Liver (tissue), 3 donors: ENCODE data around the gene PLEKHA7.

Experiments
- GABPA ChIP-seq, 2 donors: IDR thresholded peaks in 1 of 2; conservative IDR thresholded peaks in 1 of 2; 2 replicates each; pipeline ENCODE4 v1.6.1; 2016; ENCODE audit warnings: antibody characterized with exemption in 2 of 2, mild to moderate bottlenecking in 1 of 2, moderate library complexity in 1 of 2
- JUND ChIP-seq, 2 donors: IDR thresholded peaks; 2 replicates each; pipeline ENCODE4 v1.6.1; 2016; ENCODE audit warnings: antibody characterized with exemption in 2 of 2
- RAD21 ChIP-seq, 2 donors: IDR thresholded peaks; 2 replicates each; pipeline ENCODE4 v1.6.1; 2016; ENCODE audit warnings: antibody characterized with exemption in 2 of 2, mild to moderate bottlenecking in 2 of 2
- SP1 ChIP-seq: IDR thresholded peaks from 2 replicates; pipeline ENCODE4 v1.6.1; 2018; ENCODE audit warnings: antibody characterized with exemption, mild to moderate bottlenecking
- TAF1 ChIP-seq: conservative IDR thresholded peaks from 2 replicates; pipeline ENCODE4 v1.6.1; 2016; ENCODE audit warnings: antibody characterized with exemption, mild to moderate bottlenecking
- YY1 ChIP-seq: IDR thresholded peaks from 2 replicates; pipeline ENCODE4 v1.6.1; 2016; ENCODE audit warnings: antibody characterized with exemption, mild to moderate bottlenecking
- TF ChIP-seq, protein P1 (sequence below): fragments of 150-350 bp; IDR thresholded peaks from 2 replicates; pipeline ENCODE4 v1.5.1; 2017; ENCODE audit warnings: improper control_type of control experiment, low read depth, low read length; ENCODE audit not compliant: missing input control
- TF ChIP-seq, protein P2 (sequence below): IDR thresholded peaks from 2 replicates; pipeline ENCODE4 v1.6.1; 2016; ENCODE audit warnings: antibody characterized with exemption
- TF ChIP-seq, protein P3 (sequence below): IDR thresholded peaks from 2 replicates; pipeline ENCODE4 v1.6.1; 2016; ENCODE audit warnings: antibody characterized with exemption, mild to moderate bottlenecking
- TF ChIP-seq, protein P4 (sequence below): IDR thresholded peaks from 2 replicates; pipeline ENCODE4 v1.6.1; 2016; ENCODE audit warnings: antibody characterized with exemption
- donor health status: healthy.
- donor health status: healthy.

DNA sequence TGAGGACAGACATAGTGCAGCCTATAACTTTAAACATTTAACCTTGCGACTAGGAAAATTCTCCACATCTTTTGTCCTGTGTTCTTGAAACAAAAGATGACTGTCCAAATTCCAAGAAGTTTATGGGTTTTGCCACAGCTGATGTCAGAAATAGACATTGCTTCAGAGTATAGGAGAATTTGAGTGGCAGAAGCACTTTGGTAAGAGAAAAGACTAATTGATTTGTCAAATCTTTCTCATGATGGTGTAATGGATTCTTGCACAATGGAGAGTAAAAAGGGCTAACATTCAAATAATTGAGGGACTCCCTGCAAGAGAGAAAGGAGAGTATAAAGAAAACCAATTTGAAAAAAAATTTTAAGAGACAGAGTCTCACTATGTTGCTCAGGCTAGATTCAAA lies 250.5 kb downstream of the PLEKHA7 start:
- TF ChIP-seq, protein P1, sequence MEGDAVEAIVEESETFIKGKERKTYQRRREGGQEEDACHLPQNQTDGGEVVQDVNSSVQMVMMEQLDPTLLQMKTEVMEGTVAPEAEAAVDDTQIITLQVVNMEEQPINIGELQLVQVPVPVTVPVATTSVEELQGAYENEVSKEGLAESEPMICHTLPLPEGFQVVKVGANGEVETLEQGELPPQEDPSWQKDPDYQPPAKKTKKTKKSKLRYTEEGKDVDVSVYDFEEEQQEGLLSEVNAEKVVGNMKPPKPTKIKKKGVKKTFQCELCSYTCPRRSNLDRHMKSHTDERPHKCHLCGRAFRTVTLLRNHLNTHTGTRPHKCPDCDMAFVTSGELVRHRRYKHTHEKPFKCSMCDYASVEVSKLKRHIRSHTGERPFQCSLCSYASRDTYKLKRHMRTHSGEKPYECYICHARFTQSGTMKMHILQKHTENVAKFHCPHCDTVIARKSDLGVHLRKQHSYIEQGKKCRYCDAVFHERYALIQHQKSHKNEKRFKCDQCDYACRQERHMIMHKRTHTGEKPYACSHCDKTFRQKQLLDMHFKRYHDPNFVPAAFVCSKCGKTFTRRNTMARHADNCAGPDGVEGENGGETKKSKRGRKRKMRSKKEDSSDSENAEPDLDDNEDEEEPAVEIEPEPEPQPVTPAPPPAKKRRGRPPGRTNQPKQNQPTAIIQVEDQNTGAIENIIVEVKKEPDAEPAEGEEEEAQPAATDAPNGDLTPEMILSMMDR: no peak
- TF ChIP-seq, protein P2, sequence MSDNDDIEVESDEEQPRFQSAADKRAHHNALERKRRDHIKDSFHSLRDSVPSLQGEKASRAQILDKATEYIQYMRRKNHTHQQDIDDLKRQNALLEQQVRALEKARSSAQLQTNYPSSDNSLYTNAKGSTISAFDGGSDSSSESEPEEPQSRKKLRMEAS: no peak
- TF ChIP-seq YY1: no peak
- no peak for TF ChIP-seq JUND (IDR thresholded peaks at IDR 0.05)
- TF ChIP-seq TAF1: no peak
- TF ChIP-seq, protein P3, sequence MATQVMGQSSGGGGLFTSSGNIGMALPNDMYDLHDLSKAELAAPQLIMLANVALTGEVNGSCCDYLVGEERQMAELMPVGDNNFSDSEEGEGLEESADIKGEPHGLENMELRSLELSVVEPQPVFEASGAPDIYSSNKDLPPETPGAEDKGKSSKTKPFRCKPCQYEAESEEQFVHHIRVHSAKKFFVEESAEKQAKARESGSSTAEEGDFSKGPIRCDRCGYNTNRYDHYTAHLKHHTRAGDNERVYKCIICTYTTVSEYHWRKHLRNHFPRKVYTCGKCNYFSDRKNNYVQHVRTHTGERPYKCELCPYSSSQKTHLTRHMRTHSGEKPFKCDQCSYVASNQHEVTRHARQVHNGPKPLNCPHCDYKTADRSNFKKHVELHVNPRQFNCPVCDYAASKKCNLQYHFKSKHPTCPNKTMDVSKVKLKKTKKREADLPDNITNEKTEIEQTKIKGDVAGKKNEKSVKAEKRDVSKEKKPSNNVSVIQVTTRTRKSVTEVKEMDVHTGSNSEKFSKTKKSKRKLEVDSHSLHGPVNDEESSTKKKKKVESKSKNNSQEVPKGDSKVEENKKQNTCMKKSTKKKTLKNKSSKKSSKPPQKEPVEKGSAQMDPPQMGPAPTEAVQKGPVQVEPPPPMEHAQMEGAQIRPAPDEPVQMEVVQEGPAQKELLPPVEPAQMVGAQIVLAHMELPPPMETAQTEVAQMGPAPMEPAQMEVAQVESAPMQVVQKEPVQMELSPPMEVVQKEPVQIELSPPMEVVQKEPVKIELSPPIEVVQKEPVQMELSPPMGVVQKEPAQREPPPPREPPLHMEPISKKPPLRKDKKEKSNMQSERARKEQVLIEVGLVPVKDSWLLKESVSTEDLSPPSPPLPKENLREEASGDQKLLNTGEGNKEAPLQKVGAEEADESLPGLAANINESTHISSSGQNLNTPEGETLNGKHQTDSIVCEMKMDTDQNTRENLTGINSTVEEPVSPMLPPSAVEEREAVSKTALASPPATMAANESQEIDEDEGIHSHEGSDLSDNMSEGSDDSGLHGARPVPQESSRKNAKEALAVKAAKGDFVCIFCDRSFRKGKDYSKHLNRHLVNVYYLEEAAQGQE: no peak
- TF ChIP-seq, protein P4, sequence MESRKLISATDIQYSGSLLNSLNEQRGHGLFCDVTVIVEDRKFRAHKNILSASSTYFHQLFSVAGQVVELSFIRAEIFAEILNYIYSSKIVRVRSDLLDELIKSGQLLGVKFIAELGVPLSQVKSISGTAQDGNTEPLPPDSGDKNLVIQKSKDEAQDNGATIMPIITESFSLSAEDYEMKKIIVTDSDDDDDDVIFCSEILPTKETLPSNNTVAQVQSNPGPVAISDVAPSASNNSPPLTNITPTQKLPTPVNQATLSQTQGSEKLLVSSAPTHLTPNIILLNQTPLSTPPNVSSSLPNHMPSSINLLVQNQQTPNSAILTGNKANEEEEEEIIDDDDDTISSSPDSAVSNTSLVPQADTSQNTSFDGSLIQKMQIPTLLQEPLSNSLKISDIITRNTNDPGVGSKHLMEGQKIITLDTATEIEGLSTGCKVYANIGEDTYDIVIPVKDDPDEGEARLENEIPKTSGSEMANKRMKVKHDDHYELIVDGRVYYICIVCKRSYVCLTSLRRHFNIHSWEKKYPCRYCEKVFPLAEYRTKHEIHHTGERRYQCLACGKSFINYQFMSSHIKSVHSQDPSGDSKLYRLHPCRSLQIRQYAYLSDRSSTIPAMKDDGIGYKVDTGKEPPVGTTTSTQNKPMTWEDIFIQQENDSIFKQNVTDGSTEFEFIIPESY: no peak
- TF ChIP-seq GABPA (IDR thresholded peaks at IDR 0.05 in 1 of 2, conservative IDR thresholded peaks at IDR 0.05 in 1 of 2): no peak
- no peak for TF ChIP-seq RAD21 (IDR thresholded peaks at IDR 0.05)
- no peak for TF ChIP-seq SP1
